ENCODE data around the gene AP1S1. TPM values are rescaled to one million over a fixed set of nuclear protein-coding genes. Genes with fewer than 3 reads are reported as not detected.
"Not testable (repeated sequence)": the region's sequence is repeated elsewhere in the genome, so short reads cannot be mapped to it uniquely, and the experiment has no call there.

Gene AP1S1
- total RNA-seq, result 78.8 and 90.1 TPM in 2 replicates
- long read RNA-seq, result 0 reads

GRCh38 chr7:101153969-101154692 is at the start of gene AP1S1:
AP1S1 (plus strand) TSS chr7:101154476; CDS start chr7:101154515, 39 bp downstream.
- Mint-ChIP-seq H3K36me3 (ENCODE audit: low read depth) (peaks cover 6% of the 10 kb centered on the region), H3K27me3 (ENCODE audit: low read depth) (peaks cover 4% of the 10 kb centered on the region), H3K4me3 (peak within 1 kb of the TSS; percentile 82), H3K4me1 (peaks cover 13% of the 10 kb centered on the region), H3K27ac (ENCODE audit: unreplicated experiment) (peak within 1 kb of the TSS; percentile 68), H3K9me3 (peaks cover 3% of the 10 kb centered on the region)
- DNase-seq (ENCODE audit: low read depth, low spot score), result peak; percentile 97
- TF ChIP-seq CTCF (conservative IDR thresholded peaks at IDR 0.05), result no peak

- H3K4me1 Mint-ChIP-seq, result peaks cover 14% of the 10 kb centered on the region
- no peaks in the 10 kb centered on the region for H3K9me3 Mint-ChIP-seq
- no peaks in the 10 kb centered on the region for H3K27me3 Mint-ChIP-seq (ENCODE audit: low read depth)
- H3K27ac Mint-ChIP-seq (ENCODE audit: unreplicated experiment), result no peak overlapping the region
- DNase-seq (ENCODE audit: low read depth, low spot score), result no peak
- no peak overlapping the region for H3K4me3 Mint-ChIP-seq
- H3K36me3 Mint-ChIP-seq (ENCODE audit: low read depth), result no peaks in the 10 kb centered on the region
- no peak for TF ChIP-seq CTCF (conservative IDR thresholded peaks at IDR 0.05)
Measured at GRCh38 chr7:101104799-101105198, 49.5 kb upstream of the AP1S1 start.

DNA sequence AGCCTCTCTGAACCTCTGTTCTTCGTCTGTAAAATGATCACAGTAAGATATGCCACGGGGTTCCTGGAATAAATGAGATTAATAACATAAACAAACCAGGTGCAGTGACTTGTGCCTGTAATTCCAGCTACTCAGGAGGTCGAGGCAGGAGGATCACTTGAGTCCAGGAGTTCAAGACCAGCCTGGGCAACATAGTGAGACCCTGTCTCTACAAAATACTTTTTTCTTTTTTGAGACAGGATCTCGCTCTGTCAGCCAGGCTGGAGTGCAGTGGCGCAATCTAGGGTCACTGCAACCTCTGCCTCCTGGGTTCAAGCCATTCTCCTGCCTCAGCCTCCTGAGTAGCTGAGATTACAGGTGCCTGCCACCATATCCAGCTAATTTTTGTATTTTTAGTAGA is 49.0 kb upstream of the AP1S1 start:
- H3K27ac Mint-ChIP-seq (ENCODE audit: unreplicated experiment); H3K27me3 Mint-ChIP-seq (ENCODE audit: low read depth); H3K36me3 Mint-ChIP-seq (ENCODE audit: low read depth); DNase-seq (ENCODE audit: low read depth, low spot score); H3K4me3 Mint-ChIP-seq; H3K9me3 Mint-ChIP-seq: not testable (repeated sequence)
- peaks cover 10% of the 10 kb centered on the region for H3K4me1 Mint-ChIP-seq

DNA sequence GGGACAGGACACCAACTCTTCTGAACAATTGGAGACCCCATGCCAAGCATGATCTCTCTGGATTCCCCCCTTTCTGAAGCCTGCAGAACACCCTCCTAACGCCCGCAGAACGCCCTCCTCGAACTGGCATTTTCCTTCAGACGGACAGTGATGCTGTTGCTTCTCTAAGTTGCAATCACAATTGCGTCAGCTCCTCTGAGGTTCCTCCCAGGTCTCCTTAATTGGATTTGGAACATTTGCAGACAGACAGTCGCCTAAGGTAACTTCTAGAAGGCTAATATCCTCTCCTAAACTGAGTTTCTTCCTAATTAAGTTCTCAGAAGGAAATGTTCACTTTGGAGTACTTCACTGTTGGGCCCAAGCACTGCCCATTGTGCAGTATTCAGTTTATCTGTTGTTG is 47.9 kb upstream of the AP1S1 start:
- Mint-ChIP-seq H3K36me3 (ENCODE audit: low read depth) (no peaks in the 10 kb centered on the region), H3K4me1 (peaks cover 4% of the 10 kb centered on the region), H3K27me3 (ENCODE audit: low read depth) (no peaks in the 10 kb centered on the region), H3K4me3 (no peak overlapping the region), H3K27ac (ENCODE audit: unreplicated experiment) (no peak overlapping the region), H3K9me3 (no peaks in the 10 kb centered on the region)
- no peak for TF ChIP-seq CTCF (conservative IDR thresholded peaks at IDR 0.05)
- DNase-seq (ENCODE audit: low read depth, low spot score), result no peak

DNA sequence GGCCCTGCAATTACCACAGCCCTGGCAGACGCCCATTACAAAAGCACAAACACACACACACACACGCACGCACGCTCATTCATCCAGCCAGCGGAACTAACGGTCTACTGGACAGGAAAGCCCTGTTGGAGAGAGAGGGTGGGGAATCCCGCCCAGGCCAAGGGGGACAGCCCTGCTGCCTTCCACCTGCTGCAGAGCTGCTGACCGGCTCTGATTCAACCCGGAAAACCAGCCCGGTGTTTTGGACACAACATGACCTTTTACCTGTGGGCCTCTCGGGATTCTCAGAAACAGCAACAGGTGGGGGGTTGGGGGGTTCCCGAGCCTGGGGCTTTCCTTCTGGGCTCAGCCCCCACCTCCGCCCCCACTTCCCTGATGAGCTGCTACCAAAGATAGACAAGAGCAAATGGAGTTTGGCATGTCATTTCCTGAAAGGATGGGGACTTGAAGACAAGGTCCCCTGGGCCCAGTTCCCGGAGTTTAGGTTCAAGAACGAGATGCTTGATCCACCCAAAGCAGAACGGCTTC is 45.9 kb upstream of the AP1S1 start:
- DNase-seq (ENCODE audit: low read depth, low spot score), result no peak
- no peaks in the 10 kb centered on the region for H3K9me3 Mint-ChIP-seq
- no peaks in the 10 kb centered on the region for H3K27me3 Mint-ChIP-seq (ENCODE audit: low read depth)

More for the DNA sequence above, 45.9 kb upstream of the AP1S1 start:
- H3K36me3 Mint-ChIP-seq (ENCODE audit: low read depth), result no peaks in the 10 kb centered on the region
- TF ChIP-seq CTCF (conservative IDR thresholded peaks at IDR 0.05), result no peak
- no peak overlapping the region for H3K4me3 Mint-ChIP-seq
- peaks cover 4% of the 10 kb centered on the region for H3K4me1 Mint-ChIP-seq
- H3K27ac Mint-ChIP-seq (ENCODE audit: unreplicated experiment), result no peak overlapping the region
